IMR-90 (cell line): ENCODE data around the gene IL1A. TPM values are rescaled to one million over a fixed set of nuclear protein-coding genes. Genes with fewer than 3 reads are reported as not detected.

Experiments used
- ATAC-seq: fragments of 200-7000 bp; cut with Tn5 transposase; 2 replicates; pipeline ENCODE4 v1.9.1; 2020; ENCODE audit warnings: low read depth, mild to moderate bottlenecking, moderate library complexity
- BruUV-seq: library from RNA; stranded (reverse); fragments of 400-500 nt; replicated peaks from 2 replicates; lab custom pipeline; 2021; lab: Mats Ljungman, UMichigan
- CTCF ChIA-PET: fragments of 300-600 bp; formaldehyde crosslinking; extraction: SDS; loops from one replicate; lab custom pipeline; 2021; ENCODE audit warnings: antibody characterized with exemption; lab: Yijun Ruan, JAX
- POLR2A ChIA-PET: fragments of 300-600 bp; sonication (Branson Sonifier 250); formaldehyde crosslinking; loops from one replicate; lab custom pipeline; 2022; ENCODE audit warnings: antibody characterized with exemption; ENCODE audit not compliant: unreplicated experiment; lab: Charles Lee
- DNase-seq: peaks from one replicate; pipeline ENCODE4 v3.0.0; 2013
- H2AFZ ChIP-seq: replicated peaks from 2 replicates; pipeline ENCODE3; 2013; ENCODE audit warnings: low read length, mild to moderate bottlenecking; ENCODE audit not compliant: poor library complexity
- H2AK5ac ChIP-seq: 2 replicates; pipeline ENCODE4 v1.6.1; 2013; ENCODE audit warnings: low read depth, low read length, inconsistent platforms
- H2AK9ac ChIP-seq: replicated peaks from 2 replicates; pipeline ENCODE3; 2013; ENCODE audit warnings: mild to moderate bottlenecking, low read depth, low read length, moderate library complexity; ENCODE audit not compliant: poor library complexity
- H2BK120ac ChIP-seq: 2 replicates; pipeline ENCODE4 v1.6.1; 2013; ENCODE audit warnings: low read depth, low read length, inconsistent platforms
- H2BK15ac ChIP-seq: 3 replicates; pipeline ENCODE4 v1.6.1; 2013; ENCODE audit warnings: low read depth, low read length, inconsistent platforms
- H2BK20ac ChIP-seq: 2 replicates; pipeline ENCODE4 v1.6.1; 2013; ENCODE audit warnings: low read depth, mild to moderate bottlenecking, inconsistent platforms, low read length, moderate library complexity
- H2BK5ac ChIP-seq: 2 replicates; pipeline ENCODE4 v1.6.1; 2013; ENCODE audit warnings: mild to moderate bottlenecking, low read depth, low read length, inconsistent platforms; ENCODE audit not compliant: poor library complexity, severe bottlenecking
- H3K14ac ChIP-seq: replicated peaks from 2 replicates; pipeline ENCODE4 v1.6.1; 2013; ENCODE audit warnings: low read depth, low read length, inconsistent platforms
- H3K18ac ChIP-seq: 2 replicates; pipeline ENCODE4 v1.6.1; 2013; ENCODE audit warnings: low read depth, low read length, control low read depth
- H3K23ac ChIP-seq: 2 replicates; pipeline ENCODE4 v1.6.1; 2013; ENCODE audit warnings: low read depth, low read length, inconsistent platforms
- H3K27ac ChIP-seq: 2 replicates; pipeline ENCODE4 v1.5.1; 2013; ENCODE audit warnings: mild to moderate bottlenecking, control low read depth, low read length; ENCODE audit not compliant: insufficient read depth
- H3K27me3 ChIP-seq: 2 replicates; pipeline ENCODE4 v1.6.1; 2013; ENCODE audit warnings: low read length; ENCODE audit not compliant: control insufficient read depth, insufficient read depth
- H3K36me3 ChIP-seq: 2 replicates; pipeline ENCODE4 v1.6.1; 2013; ENCODE audit warnings: low read length, mixed read lengths; ENCODE audit not compliant: control insufficient read depth, insufficient read depth
- H3K4ac ChIP-seq: 2 replicates; pipeline ENCODE4 v1.6.1; 2013; ENCODE audit warnings: low read depth, low read length, inconsistent platforms
- H3K4me1 ChIP-seq: 2 replicates; pipeline ENCODE4 v1.6.1; 2013; ENCODE audit warnings: low read length, mixed read lengths; ENCODE audit not compliant: control insufficient read depth, insufficient read depth
- H3K4me2 ChIP-seq: 2 replicates; pipeline ENCODE4 v1.6.1; 2013; ENCODE audit warnings: low read depth, mild to moderate bottlenecking, control low read depth, low read length, moderate library complexity
- H3K4me3 ChIP-seq: 2 replicates; pipeline ENCODE4 v1.5.1; 2013; ENCODE audit warnings: low read depth, mild to moderate bottlenecking, control low read depth, low read length, moderate library complexity; ENCODE audit not compliant: insufficient read depth
- H3K56ac ChIP-seq: 2 replicates; pipeline ENCODE4 v1.6.1; 2013; ENCODE audit warnings: low read length, inconsistent platforms; ENCODE audit not compliant: insufficient read depth; ENCODE audit errors: extremely low read depth
- H3K79me1 ChIP-seq, 2 experiments: 2 replicates each; pipeline ENCODE4 v1.6.1; 2013; ENCODE audit warnings: low read length in 2 of 2, inconsistent platforms in 1 of 2, low read depth in 1 of 2
- H3K9ac ChIP-seq: 2 replicates; pipeline ENCODE4 v1.6.1; 2013; ENCODE audit warnings: low read depth, low read length, control low read depth
- H3K9me1 ChIP-seq: 2 replicates; pipeline ENCODE4 v1.6.1; 2013; ENCODE audit warnings: low read length, inconsistent platforms; ENCODE audit not compliant: insufficient read depth
- H3K9me3 ChIP-seq: 2 replicates; pipeline ENCODE4 v1.6.1; 2013; ENCODE audit warnings: low read length; ENCODE audit not compliant: control insufficient read depth, insufficient read depth
- H4K20me1 ChIP-seq: 2 replicates; pipeline ENCODE4 v1.6.1; 2013; ENCODE audit warnings: low read length, inconsistent platforms; ENCODE audit not compliant: insufficient read depth
- H4K5ac ChIP-seq: 2 replicates; pipeline ENCODE4 v1.6.1; 2013; ENCODE audit warnings: mild to moderate bottlenecking, low read depth, low read length, control low read depth
- H4K8ac ChIP-seq, 2 experiments: 2 replicates each; pipeline ENCODE4 v1.6.1; 2013; ENCODE audit warnings: low read depth in 2 of 2, low read length in 2 of 2, control low read depth in 1 of 2, inconsistent platforms in 1 of 2
- H4K91ac ChIP-seq: 2 replicates; pipeline ENCODE4 v1.6.1; 2013; ENCODE audit warnings: low read depth, low read length, inconsistent platforms; ENCODE audit not compliant: insufficient read depth
- BHLHE40 ChIP-seq: fragments of 150-350 bp; IDR thresholded peaks from 2 replicates; pipeline ENCODE4 v1.6.1; 2016; ENCODE audit warnings: mild to moderate bottlenecking, low read depth, low read length
- CEBPB ChIP-seq: IDR thresholded peaks from 2 replicates; pipeline ENCODE4 v1.6.1; 2012; ENCODE audit warnings: low read depth, low read length, improper control_type of control experiment
- CTCF ChIP-seq: conservative IDR thresholded peaks from 2 replicates; pipeline ENCODE4 v1.5.1; 2012; ENCODE audit warnings: mild to moderate bottlenecking, low read depth, low read length, improper control_type of control experiment
- ELK1 ChIP-seq: fragments of 150-350 bp; IDR thresholded peaks from 2 replicates; pipeline ENCODE4 v1.6.1; 2016; ENCODE audit warnings: low read depth, mild to moderate bottlenecking, low read length, moderate library complexity, borderline replicate concordance
- MAFK ChIP-seq: IDR thresholded peaks from 2 replicates; pipeline ENCODE4 v1.6.1; 2012; ENCODE audit warnings: low read depth, low read length, improper control_type of control experiment
- MAZ ChIP-seq: IDR thresholded peaks from 2 replicates; pipeline ENCODE4 v1.6.1; 2012; ENCODE audit warnings: low read depth, mild to moderate bottlenecking, low read length, improper control_type of control experiment, moderate library complexity, borderline replicate concordance
- NFE2L2 ChIP-seq: fragments of 150-350 bp; IDR thresholded peaks from 2 replicates; pipeline ENCODE4 v1.6.1; 2016; ENCODE audit warnings: low read depth, mild to moderate bottlenecking, low read length
- POLR2A ChIP-seq: IDR thresholded peaks from 2 replicates; pipeline ENCODE4 v1.6.1; 2012; ENCODE audit warnings: mild to moderate bottlenecking, low read depth, low read length
- RAD21 ChIP-seq: IDR thresholded peaks from 2 replicates; pipeline ENCODE4 v1.6.1; 2012; ENCODE audit warnings: low read length, improper control_type of control experiment
- RCOR1 ChIP-seq: IDR thresholded peaks from 2 replicates; pipeline ENCODE4 v1.6.1; 2012; ENCODE audit warnings: mild to moderate bottlenecking, low read length, improper control_type of control experiment; ENCODE audit not compliant: insufficient replicate concordance
- RFX5 ChIP-seq: IDR thresholded peaks from 2 replicates; pipeline ENCODE4 v1.8.0; 2012; ENCODE audit warnings: low read depth, mild to moderate bottlenecking, low read length, moderate library complexity
- SMC3 ChIP-seq: fragments of 150-350 bp; IDR thresholded peaks from 2 replicates; pipeline ENCODE4 v1.6.1; 2016; ENCODE audit warnings: low read depth, mild to moderate bottlenecking, antibody characterized with exemption, low read length, moderate library complexity
- dilution Hi-C: fragments of 300-500 bp; cut with HindIII; formaldehyde crosslinking; loops from one replicate; pipeline ENCODE4 v1.14.3; 2018; ENCODE audit warnings: low sequenced_read_pairs; ENCODE audit not compliant: unreplicated experiment
- in situ Hi-C: fragments of 300-500 bp; cut with MboI; formaldehyde crosslinking; loops from 3 replicates; pipeline ENCODE4 v1.14.3; 2019; ENCODE audit warnings: low sequenced_read_pairs, inconsistent platforms, mixed read lengths
- intact Hi-C: fragments of 100-400 bp; cut with micrococcal nuclease; formaldehyde crosslinking; loops from 2 replicates; pipeline ENCODE4 v1.10.0; 2022
- polyA plus RNA-seq, 3 experiments: library from polyadenylated mRNA; depleted of rRNA; stranded (reverse); fragments of >200 nt; gene quantifications; 2 replicates each; pipeline ENCODE4 v1.2.3, GENCODE V29; 2012; ENCODE audit warnings: low replicate concordance in 1 of 3
- total RNA-seq: library from RNA; depleted of rRNA; stranded (reverse); fragments of >200 nt; gene quantifications from 2 replicates; pipeline ENCODE4 v1.2.3, GENCODE V29; 2012
- TF ChIP-seq, protein P1 (sequence below): fragments of 150-350 bp; IDR thresholded peaks from 2 replicates; pipeline ENCODE4 v1.6.1; 2017; ENCODE audit warnings: mild to moderate bottlenecking, antibody characterized with exemption, low read length, low read depth

IL1A gene
- total and polyA plus RNA-seq, 2 of the 4 experiments (the other 2 are of a cell fraction), result 0.48 to 1.1 TPM

GRCh38 chr2:112751451-112752197 lies 32.7 kb downstream of the IL1A start (continued):
- no peak for TF ChIP-seq RAD21

DNA sequence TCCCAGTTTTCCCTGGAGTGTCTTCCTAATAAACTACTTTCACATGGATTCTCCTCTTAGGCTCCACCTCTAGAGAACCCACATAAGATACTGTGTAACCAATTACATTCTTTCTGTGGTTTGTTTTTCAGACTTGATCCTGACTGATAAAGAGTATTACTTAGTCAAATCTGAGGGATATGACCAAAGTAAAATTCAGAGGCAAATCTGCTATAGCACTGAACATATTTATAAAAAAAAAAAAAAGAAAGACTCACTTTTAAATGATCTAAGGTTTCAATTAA lies 33.8 kb downstream of the IL1A start:
- H2AK9ac ChIP-seq, result no peak overlapping the region
- H2AK5ac ChIP-seq, result no peak overlapping the region
- in situ Hi-C loops (loop anchor here (5.0 to 10.0 kb wide), 2 partner anchors 124 to 197 kb away; no protein-coding TSS in a partner anchor), intact Hi-C loops (no loop called here), dilution Hi-C loops (no loop called here)
- no peak overlapping the region for H3K9ac ChIP-seq
- H3K27me3 ChIP-seq, result no peaks in the 10 kb centered on the region
- no peak overlapping the region for H3K4me2 ChIP-seq
- H4K8ac ChIP-seq, result peak overlapping the region in 1 of 2 experiments; percentile 38; a peak in 3 of 4 replicates
- H3K18ac ChIP-seq, result peak overlapping the region; percentile 40; the same call in 1 of the 2 replicates
- H3K4me1 ChIP-seq, result peaks cover 9% of the 10 kb centered on the region
- no peak overlapping the region for H2BK15ac ChIP-seq
- no peak overlapping the region for H2BK20ac ChIP-seq
- H4K5ac ChIP-seq, result no peak overlapping the region
- CTCF ChIA-PET, result interaction anchor here (0.6 to 5.0 kb wide), 6 partner anchors 9 to 191 kb away, joined by 4 to 90 read pairs (median 7); no protein-coding TSS in a partner anchor
- H3K56ac ChIP-seq, result no peak overlapping the region
- no TSS peak for BruUV-seq
- H3K9me3 ChIP-seq, result no peaks in the 10 kb centered on the region
- H3K4ac ChIP-seq, result no peak overlapping the region
- DNase-seq (peak; percentile 53), ATAC-seq (peak; percentile 31)
- H3K4me3 ChIP-seq, result no peak overlapping the region
- no peak overlapping the region for H2BK120ac ChIP-seq
- no peak for TF ChIP-seq RAD21
- TF ChIP-seq ELK1, result no peak
- no peak for TF ChIP-seq MAZ
- TF ChIP-seq NFE2L2, result no peak
- no peak for TF ChIP-seq POLR2A
- no peak for TF ChIP-seq CTCF
- TF ChIP-seq, protein P1, sequence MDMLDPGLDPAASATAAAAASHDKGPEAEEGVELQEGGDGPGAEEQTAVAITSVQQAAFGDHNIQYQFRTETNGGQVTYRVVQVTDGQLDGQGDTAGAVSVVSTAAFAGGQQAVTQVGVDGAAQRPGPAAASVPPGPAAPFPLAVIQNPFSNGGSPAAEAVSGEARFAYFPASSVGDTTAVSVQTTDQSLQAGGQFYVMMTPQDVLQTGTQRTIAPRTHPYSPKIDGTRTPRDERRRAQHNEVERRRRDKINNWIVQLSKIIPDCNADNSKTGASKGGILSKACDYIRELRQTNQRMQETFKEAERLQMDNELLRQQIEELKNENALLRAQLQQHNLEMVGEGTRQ, result no peak
- TF ChIP-seq MAFK, result no peak
- TF ChIP-seq BHLHE40, result no peak
- TF ChIP-seq SMC3, result no peak
- TF ChIP-seq RCOR1, result no peak
- TF ChIP-seq CEBPB, result no peak
- no peak for TF ChIP-seq RFX5
- 0 out of 2 replicates have a peak, but pooled peaks cover 2% of the 10 kb centered on the region for H3K36me3 ChIP-seq
- H2AFZ ChIP-seq, result peak overlapping the region; percentile 11
- no peak overlapping the region for H3K27ac ChIP-seq
- no peak overlapping the region for H2BK5ac ChIP-seq
- no peak overlapping the region; the same call in 1 of the 2 replicates for H3K14ac ChIP-seq
- no peak overlapping the region; the same call in 1 of the 2 replicates for H4K91ac ChIP-seq
- H3K9me1 ChIP-seq, result peaks cover 6% of the 10 kb centered on the region
- H3K79me1 ChIP-seq, result peaks cover 48 to 52% of the 10 kb centered on the region in 2 experiments
- H3K23ac ChIP-seq, result no peak overlapping the region
- H4K20me1 ChIP-seq, result no peaks in the 10 kb centered on the region
- POLR2A ChIA-PET, result no interaction called here
